ENCODE results near the gene TBC1D14.

TBC1D14 gene

GRCh38 chr4:6996481-6996880 is 86.9 kb downstream of the TBC1D14 start:
- H3K27me3 ChIP-seq (ENCODE audit: low read depth): no peaks in the 10 kb centered on the region
- in situ Hi-C loops (cut with MboI; ENCODE audit: low sequenced_read_pairs): no loop called here
- no peak overlapping the region for H3K4me3 ChIP-seq
- H3K4me1 ChIP-seq: peaks cover 23% of the 10 kb centered on the region
- H3K9me3 ChIP-seq: no peaks in the 10 kb centered on the region
- peaks cover 69% of the 10 kb centered on the region for H3K36me3 ChIP-seq (replicated peaks)
- no peak for DNase-seq (ENCODE audit: low spot score in 2 of 2)

- peaks cover 81% of the 10 kb centered on the region for H3K36me3 ChIP-seq (replicated peaks)
- no peak for DNase-seq (ENCODE audit: low spot score in 2 of 2)
- H3K27me3 ChIP-seq (ENCODE audit: low read depth): no peaks in the 10 kb centered on the region
- H3K9me3 ChIP-seq: no peaks in the 10 kb centered on the region
- in situ Hi-C loops (cut with MboI; ENCODE audit: low sequenced_read_pairs): no loop called here
- no peak overlapping the region for H3K4me3 ChIP-seq
- H3K4me1 ChIP-seq: no peaks in the 10 kb centered on the region
These were observed 89.8 kb downstream of the TBC1D14 start for GRCh38 chr4:6999172-7000086.

- H3K9me3 ChIP-seq: no peaks in the 10 kb centered on the region
- peaks cover 83% of the 10 kb centered on the region for H3K36me3 ChIP-seq (replicated peaks)
- no peaks in the 10 kb centered on the region for H3K27me3 ChIP-seq (ENCODE audit: low read depth)
- H3K4me3 ChIP-seq: no peak overlapping the region
- in situ Hi-C loops (cut with MboI; ENCODE audit: low sequenced_read_pairs): no loop called here
- DNase-seq (ENCODE audit: low spot score in 2 of 2): no peak
- no peaks in the 10 kb centered on the region for H3K4me1 ChIP-seq
These were observed 91.0 kb downstream of the TBC1D14 start for GRCh38 chr4:7000421-7001176.

GRCh38 chr4:7001271-7001670 is 91.6 kb downstream of the TBC1D14 start:
- H3K27me3 ChIP-seq (ENCODE audit: low read depth): no peaks in the 10 kb centered on the region
- H3K4me3 ChIP-seq: no peak overlapping the region
- H3K4me1 ChIP-seq: no peaks in the 10 kb centered on the region
- DNase-seq (ENCODE audit: low spot score in 2 of 2): no peak
- no peaks in the 10 kb centered on the region for H3K9me3 ChIP-seq
- H3K36me3 ChIP-seq (replicated peaks): peaks cover 84% of the 10 kb centered on the region
- in situ Hi-C loops (cut with MboI; ENCODE audit: low sequenced_read_pairs): no loop called here

GRCh38 chr4:7002336-7002735 is 92.7 kb downstream of the TBC1D14 start:
- H3K4me3 ChIP-seq: no peak overlapping the region
- in situ Hi-C loops (cut with MboI; ENCODE audit: low sequenced_read_pairs): no loop called here
- no peaks in the 10 kb centered on the region for H3K9me3 ChIP-seq
- H3K27me3 ChIP-seq (ENCODE audit: low read depth): no peaks in the 10 kb centered on the region
- no peak for DNase-seq (ENCODE audit: low spot score in 2 of 2)
- peaks cover 84% of the 10 kb centered on the region for H3K36me3 ChIP-seq (replicated peaks)
- H3K4me1 ChIP-seq: no peaks in the 10 kb centered on the region

GRCh38 chr4:7003176-7003878 is 93.7 kb downstream of the TBC1D14 start:
- H3K9me3 ChIP-seq: no peaks in the 10 kb centered on the region
- H3K4me3 ChIP-seq: no peak overlapping the region
- no peak for DNase-seq (ENCODE audit: low spot score in 2 of 2)
- no peaks in the 10 kb centered on the region for H3K4me1 ChIP-seq
- in situ Hi-C loops (cut with MboI; ENCODE audit: low sequenced_read_pairs): no loop called here
- H3K36me3 ChIP-seq (replicated peaks): peaks cover 91% of the 10 kb centered on the region
- H3K27me3 ChIP-seq (ENCODE audit: low read depth): no peaks in the 10 kb centered on the region

- in situ Hi-C loops (cut with MboI; ENCODE audit: low sequenced_read_pairs): no loop called here
- H3K4me3 ChIP-seq: no peak overlapping the region
- no peaks in the 10 kb centered on the region for H3K9me3 ChIP-seq
- H3K27me3 ChIP-seq (ENCODE audit: low read depth): no peaks in the 10 kb centered on the region
- no peaks in the 10 kb centered on the region for H3K4me1 ChIP-seq
- DNase-seq (ENCODE audit: low spot score in 2 of 2): no peak
- peaks cover 92% of the 10 kb centered on the region for H3K36me3 ChIP-seq (replicated peaks)
These were observed 94.2 kb downstream of the TBC1D14 start for GRCh38 chr4:7003879-7004240.

GRCh38 chr4:7004331-7004730 is 94.7 kb downstream of the TBC1D14 start:
- DNase-seq (ENCODE audit: low spot score in 2 of 2): no peak

GRCh38 chr4:7005571-7005970 is 95.9 kb downstream of the TBC1D14 start:
- Histone ChIP-seq H3K36me3 (replicated peaks) (peaks cover 90% of the 10 kb centered on the region), H3K9me3 (no peaks in the 10 kb centered on the region), H3K4me1 (no peaks in the 10 kb centered on the region), H3K4me3 (no peak overlapping the region), H3K27me3 (ENCODE audit: low read depth) (no peaks in the 10 kb centered on the region)
- in situ Hi-C loops (cut with MboI; ENCODE audit: low sequenced_read_pairs): no loop called here
- no peak for DNase-seq (ENCODE audit: low spot score in 2 of 2)

More at GRCh38 chr4:7004331-7004730, 94.7 kb downstream of the TBC1D14 start:
- in situ Hi-C loops (cut with MboI; ENCODE audit: low sequenced_read_pairs): no loop called here
- no peaks in the 10 kb centered on the region for H3K9me3 ChIP-seq
- no peaks in the 10 kb centered on the region for H3K4me1 ChIP-seq
- H3K27me3 ChIP-seq (ENCODE audit: low read depth): no peaks in the 10 kb centered on the region
- no peak overlapping the region for H3K4me3 ChIP-seq
- peaks cover 90% of the 10 kb centered on the region for H3K36me3 ChIP-seq (replicated peaks)

GRCh38 chr4:7006411-7006810 is 96.8 kb downstream of the TBC1D14 start:
- H3K36me3 ChIP-seq (replicated peaks): peaks cover 90% of the 10 kb centered on the region
- H3K4me3 ChIP-seq: no peak overlapping the region
- H3K27me3 ChIP-seq (ENCODE audit: low read depth): no peaks in the 10 kb centered on the region
- no peak for DNase-seq (ENCODE audit: low spot score in 2 of 2)
- in situ Hi-C loops (cut with MboI; ENCODE audit: low sequenced_read_pairs): no loop called here
- no peaks in the 10 kb centered on the region for H3K9me3 ChIP-seq
- H3K4me1 ChIP-seq: no peaks in the 10 kb centered on the region

GRCh38 chr4:7007142-7007907 is 97.7 kb downstream of the TBC1D14 start:
- H3K4me1 ChIP-seq: no peaks in the 10 kb centered on the region
- no peaks in the 10 kb centered on the region for H3K9me3 ChIP-seq
- H3K4me3 ChIP-seq: no peak overlapping the region
- DNase-seq (ENCODE audit: low spot score in 2 of 2): no peak
- peaks cover 88% of the 10 kb centered on the region for H3K36me3 ChIP-seq (replicated peaks)
- H3K27me3 ChIP-seq (ENCODE audit: low read depth): no peaks in the 10 kb centered on the region
- in situ Hi-C loops (cut with MboI; ENCODE audit: low sequenced_read_pairs): no loop called here

- no peaks in the 10 kb centered on the region for H3K4me1 ChIP-seq
- DNase-seq (ENCODE audit: low spot score in 2 of 2): no peak
- in situ Hi-C loops (cut with MboI; ENCODE audit: low sequenced_read_pairs): no loop called here
These were observed 98.3 kb downstream of the TBC1D14 start for GRCh38 chr4:7007944-7008343.

GRCh38 chr4:7009564-7009963 is 99.9 kb downstream of the TBC1D14 start:
- H3K4me1 ChIP-seq: no peaks in the 10 kb centered on the region
- no peak overlapping the region for H3K4me3 ChIP-seq
- in situ Hi-C loops (cut with MboI; ENCODE audit: low sequenced_read_pairs): no loop called here
- H3K9me3 ChIP-seq: no peaks in the 10 kb centered on the region
- no peak for DNase-seq (ENCODE audit: low spot score in 2 of 2)
- no peaks in the 10 kb centered on the region for H3K27me3 ChIP-seq (ENCODE audit: low read depth)
- peaks cover 86% of the 10 kb centered on the region for H3K36me3 ChIP-seq (replicated peaks)

More at GRCh38 chr4:7007944-7008343, 98.3 kb downstream of the TBC1D14 start:
- Histone ChIP-seq H3K36me3 (replicated peaks) (peaks cover 90% of the 10 kb centered on the region), H3K9me3 (no peaks in the 10 kb centered on the region), H3K27me3 (ENCODE audit: low read depth) (no peaks in the 10 kb centered on the region), H3K4me3 (no peak overlapping the region)

Measured in HAP-1 (cell line).